CD4-positive, alpha-beta T cell treated with Interleukin-21 for 1 hour (primary cell): ENCODE results near the gene CLK4.

Experiments used
- DNase-seq: peaks from one replicate; pipeline ENCODE4 v3.0.0-alpha.2; 2020

Gene CLK4

DNA sequence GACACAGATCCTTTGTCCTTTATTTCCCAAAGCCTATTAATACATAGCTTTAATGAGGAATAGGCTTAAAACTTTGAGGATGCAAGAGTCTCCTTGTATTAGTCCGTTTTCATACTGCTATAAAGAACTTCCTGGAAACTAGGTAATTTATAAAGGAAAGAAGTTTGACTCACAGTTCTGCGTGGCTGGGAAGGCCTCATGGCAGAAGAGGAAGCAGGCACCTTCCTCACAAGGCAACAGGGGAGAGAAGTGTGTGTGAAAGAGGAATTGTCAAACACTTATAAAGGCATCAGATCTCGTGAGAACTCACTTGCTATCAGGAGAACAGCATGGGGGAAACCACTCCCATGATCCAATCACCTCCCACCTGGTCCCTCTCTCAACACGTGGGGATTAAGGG, 5.4 kb upstream of the CLK4 start:
- no peak for DNase-seq

DNA sequence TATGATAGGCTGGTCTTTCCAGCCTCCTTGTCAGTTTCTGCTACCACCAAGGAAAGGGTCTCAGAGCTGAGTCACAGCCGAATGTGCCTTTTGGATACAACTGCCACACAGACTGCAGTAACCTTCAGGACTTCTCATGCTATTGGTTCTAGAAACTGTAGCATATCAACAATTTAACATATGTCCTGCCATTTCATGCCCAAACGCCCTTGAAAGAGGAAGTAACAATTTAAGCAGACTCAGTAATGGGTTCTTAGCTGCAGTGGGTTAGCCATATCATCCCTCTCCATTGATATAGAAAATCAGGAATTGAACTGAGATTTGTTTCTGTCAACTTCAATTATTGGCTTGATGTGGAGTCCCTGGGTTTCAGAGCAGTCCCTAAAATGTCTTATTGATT, 4.1 kb upstream of the CLK4 start:
- no peak for DNase-seq

DNA sequence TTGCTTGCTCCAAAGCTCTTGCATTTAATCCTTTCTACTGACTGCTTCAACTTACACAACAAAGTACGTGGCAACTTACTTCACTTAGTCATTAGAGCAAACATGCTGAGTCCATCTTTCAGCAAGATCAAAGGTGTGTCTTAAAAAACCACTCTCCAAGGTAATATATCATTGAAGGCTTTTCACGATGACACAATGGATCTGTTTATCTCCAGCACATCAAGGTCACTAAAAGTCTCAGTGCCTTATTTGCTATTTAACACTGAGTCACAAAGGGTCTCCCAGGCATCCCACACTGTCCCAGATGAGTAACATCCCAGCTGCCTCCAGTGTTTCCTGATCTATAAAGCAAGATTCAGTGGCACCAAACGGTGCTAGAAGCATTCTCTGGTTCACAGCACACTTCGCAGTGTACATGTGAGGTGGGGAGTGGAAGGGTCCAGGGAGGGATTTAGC, 3.7 kb upstream of the CLK4 start:
- no peak for DNase-seq

GRCh38 chr5:178627259-178627598, 379 bp upstream of the CLK4 start:
- DNase-seq, result no peak

DNA sequence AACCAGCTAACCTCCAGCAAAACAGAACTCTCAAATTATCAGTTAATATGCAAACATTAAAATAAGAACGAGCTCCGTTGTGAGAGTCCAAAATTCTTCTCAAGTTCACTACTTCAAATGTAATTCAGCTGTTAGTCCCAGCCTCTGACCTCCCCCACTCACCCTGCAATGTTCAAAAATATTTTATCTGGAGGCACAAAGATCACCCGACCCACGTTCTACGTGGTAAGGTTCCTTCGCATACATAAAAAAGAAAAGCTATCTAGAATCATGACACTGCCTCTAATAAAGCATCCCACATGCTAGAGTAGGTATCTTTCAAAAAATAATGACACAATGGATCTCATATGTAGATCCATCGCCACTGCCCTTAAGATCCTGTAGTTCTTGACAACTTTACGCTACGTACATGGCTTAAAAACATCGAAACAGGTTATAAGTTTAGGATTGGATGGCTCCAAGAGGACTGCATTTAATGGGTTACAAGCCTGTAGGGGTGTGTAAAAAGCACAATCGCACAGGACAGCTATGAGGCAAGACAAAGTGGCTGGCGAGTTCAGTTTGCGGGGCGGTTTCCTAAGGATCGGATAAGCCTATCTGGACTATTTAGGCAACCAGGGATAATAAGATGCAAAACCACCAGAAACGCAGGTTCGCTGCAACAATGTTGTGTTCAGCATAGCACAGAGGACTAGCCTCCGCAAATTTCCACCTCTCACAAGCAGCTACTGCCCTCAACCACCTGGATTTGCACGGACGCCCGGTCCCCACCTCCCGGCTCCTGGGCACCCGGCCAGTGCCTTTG, 969 bp downstream of the CLK4 start:
- peak; percentile 28 for DNase-seq

GRCh38 chr5:178624631-178625546, 2.0 kb downstream of the CLK4 start:
- DNase-seq, result no peak

- no peak for DNase-seq
These were observed 4.1 kb downstream of the CLK4 start for GRCh38 chr5:178622679-178623247.

GRCh38 chr5:178619390-178619789, 7.5 kb downstream of the CLK4 start:
- no peak for DNase-seq

GRCh38 chr5:178612299-178612698, 14.6 kb downstream of the CLK4 start:
- no peak for DNase-seq

- no peak for DNase-seq
These were observed 20.6 kb downstream of the CLK4 start for GRCh38 chr5:178606269-178606668.

DNA sequence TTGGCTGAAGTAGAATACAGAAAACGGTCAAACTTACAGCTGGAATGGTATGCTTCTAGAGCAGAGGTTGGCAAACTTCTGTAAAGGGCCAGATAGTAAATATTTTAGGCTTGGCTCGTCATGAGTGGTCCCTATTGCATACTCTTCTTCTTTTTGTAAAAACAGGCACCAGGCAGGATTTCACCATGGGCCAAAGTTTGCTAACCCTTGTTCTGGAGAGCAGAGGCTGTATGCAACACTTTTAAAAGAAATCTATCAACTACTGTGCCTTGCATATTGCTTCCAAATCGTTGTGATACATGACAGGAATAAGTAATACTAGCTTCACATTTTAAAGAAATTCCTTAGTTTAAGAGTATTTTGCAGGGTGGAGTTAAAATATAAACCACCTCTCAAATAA, 21.1 kb downstream of the CLK4 start:
- no peak for DNase-seq

- DNase-seq, result no peak
These were observed 24.1 kb downstream of the CLK4 start for GRCh38 chr5:178602752-178603151.

DNA sequence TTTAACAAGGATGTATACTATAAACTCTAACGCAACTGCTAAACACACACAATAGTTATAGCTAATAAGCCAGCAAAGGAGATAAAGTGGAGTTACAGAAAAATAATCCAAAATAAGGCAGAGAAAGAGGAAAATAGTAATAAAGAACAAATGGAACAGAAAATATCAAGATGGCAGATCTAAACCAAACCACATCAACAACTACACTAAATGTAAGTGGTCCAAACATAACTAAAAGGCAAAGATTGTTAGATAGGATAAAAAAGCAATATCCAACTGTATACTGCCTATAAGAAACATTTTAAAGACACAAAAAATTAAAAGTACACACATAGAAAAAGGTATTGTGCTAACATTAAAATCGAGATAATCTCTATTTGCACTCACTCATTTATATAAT, 31.1 kb downstream of the CLK4 start:
- no peak for DNase-seq

DNA sequence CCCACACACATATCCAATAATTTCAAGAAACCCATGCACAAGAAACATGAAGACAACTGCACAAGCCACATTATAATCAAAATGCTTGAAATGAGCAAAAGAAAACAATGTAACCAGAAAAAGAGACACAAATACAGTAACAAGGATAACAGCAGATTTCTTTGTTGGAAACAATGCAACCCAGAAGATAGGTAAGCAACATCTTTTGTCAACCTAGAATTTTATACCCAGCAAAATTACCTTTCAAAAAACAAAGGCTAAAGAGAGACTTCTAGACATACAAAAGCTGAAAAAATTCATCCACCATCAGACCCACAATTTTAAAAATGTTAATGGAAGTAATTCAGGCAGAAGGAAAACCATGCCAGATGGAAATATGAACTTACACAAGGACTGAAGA, 31.7 kb downstream of the CLK4 start:
- no peak for DNase-seq

DNA sequence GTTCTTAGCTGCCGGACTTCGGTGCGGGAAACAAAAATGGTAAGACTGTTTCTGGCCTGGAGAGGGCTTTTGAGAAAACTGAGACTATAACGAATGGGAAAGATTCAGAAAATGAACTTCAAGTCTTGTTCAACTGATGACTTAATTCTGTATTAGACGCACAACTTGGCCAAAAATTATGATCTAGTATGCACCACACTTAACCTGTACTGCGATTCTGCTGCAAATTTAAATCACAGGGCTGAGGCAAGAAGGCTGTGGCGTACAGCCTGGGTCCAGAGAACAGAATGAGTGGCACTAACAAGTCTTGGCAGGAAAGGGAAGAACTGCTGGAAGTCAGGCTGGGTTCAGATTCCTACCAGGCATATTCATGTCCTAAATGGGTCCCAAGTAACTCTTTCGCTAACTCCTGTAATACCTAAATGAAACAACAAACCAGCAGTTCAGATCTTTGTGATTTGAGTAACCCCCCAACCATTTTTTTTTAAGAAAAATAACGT, 35.9 kb downstream of the CLK4 start:
- no peak for DNase-seq

- DNase-seq, result peak; percentile 38
These were observed 36.5 kb downstream of the CLK4 start, which contains the start of gene COL23A1 for GRCh38 chr5:178590141-178590923. COL23A1 (minus strand) TSS chr5:178590393.

- DNase-seq, result no peak
These were observed 37.4 kb downstream of the CLK4 start for GRCh38 chr5:178589180-178590140.

DNA sequence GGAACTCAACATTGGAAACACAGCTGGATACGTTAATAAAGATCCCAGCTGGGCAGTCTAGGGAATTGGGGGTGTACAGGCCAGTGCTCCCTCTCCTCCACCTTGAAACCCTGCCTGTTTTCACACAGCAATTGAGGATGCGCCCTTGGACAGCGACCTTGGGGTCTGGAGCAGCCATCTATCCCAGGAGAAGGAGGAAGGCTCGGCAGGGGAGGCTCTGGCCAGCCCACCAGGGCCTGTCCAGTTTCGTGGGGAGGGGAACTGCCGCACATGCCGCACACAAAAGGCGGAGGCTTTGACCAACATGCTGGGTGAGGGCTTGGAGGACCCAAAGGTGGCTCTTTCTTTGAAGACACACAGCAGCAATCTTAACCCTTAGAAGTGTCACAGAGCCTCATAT, 38.1 kb downstream of the CLK4 start:
- DNase-seq, result no peak

GRCh38 chr5:178587763-178588611, 38.9 kb downstream of the CLK4 start:
- DNase-seq, result no peak

DNA sequence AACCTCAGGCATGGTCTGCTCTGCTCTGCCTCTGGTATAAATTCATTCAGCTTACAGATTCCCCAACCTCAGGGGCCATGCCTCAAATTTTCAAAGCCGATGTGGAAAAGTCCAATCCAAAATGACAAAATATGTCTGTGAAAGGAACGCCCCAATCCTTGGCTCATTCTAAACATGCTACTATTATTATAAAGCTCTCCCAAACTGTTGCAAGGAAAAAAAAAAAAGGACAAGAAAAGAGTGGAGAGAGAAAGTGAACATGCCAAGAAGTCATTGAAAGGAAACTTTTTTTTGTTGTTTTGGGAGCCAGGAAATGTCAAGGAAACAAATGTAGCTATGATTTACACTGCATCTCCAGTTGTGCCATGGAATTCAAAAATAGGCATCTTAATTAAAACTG, 40.5 kb downstream of the CLK4 start:
- no peak for DNase-seq
